HG03378 (cell line): ENCODE data around the gene TMC2.

Experiments
- ATAC-seq: cut with Tn5 transposase; IDR thresholded peaks from one replicate; pipeline ENCODE4 v1.9.1; 2021; ENCODE audit warnings: mild to moderate bottlenecking, moderate library complexity; ENCODE audit not compliant: unreplicated experiment

TMC2 gene

DNA sequence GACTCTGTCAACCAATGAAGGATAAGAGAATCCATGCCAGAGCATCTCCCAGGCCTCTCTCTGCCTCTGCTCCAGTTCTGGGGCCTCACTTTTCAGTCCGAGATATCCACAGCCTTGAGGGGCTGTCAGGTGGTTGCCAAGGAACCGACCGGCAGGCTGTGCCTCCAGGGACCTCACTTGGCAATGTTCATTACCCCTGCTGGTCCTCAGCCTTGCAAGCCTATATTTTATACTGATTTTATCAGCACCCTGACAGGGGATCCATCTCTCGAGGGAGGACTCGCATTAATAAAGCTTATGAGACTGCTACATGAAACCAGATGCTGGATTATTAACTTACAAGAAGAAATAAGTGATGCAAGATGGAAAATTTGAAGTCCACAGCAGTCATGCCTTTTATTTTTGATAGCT is 39.9 kb downstream of the TMC2 start:
- no peak for ATAC-seq

GRCh38 chr20:2578475-2579192 is 42.3 kb downstream of the TMC2 start:
- no peak for ATAC-seq

- ATAC-seq, result no peak
Observed at GRCh38 chr20:2585811-2586210, 49.4 kb downstream of the TMC2 start.

DNA sequence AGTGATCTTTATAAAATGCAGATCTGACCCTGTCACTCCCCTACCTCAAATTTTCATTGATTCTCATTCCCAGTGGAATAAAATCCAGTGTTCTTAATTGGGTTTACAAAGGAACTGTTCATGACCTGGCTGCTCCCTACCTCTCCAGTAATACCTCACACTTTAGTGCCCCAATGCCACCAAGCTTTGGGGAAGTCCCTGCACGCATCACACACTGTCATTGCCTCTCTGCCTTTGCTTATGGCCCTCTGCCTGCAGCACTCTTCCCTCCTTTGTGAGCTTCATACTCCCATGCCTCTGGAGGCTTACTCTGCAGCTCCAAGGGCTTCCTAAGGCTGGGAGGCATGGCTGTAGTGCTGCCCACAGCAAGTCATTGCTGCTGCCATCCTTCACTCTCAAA is 57.4 kb downstream of the TMC2 start:
- no peak for ATAC-seq

GRCh38 chr20:2595076-2595475 is 58.7 kb downstream of the TMC2 start:
- ATAC-seq, result no peak

DNA sequence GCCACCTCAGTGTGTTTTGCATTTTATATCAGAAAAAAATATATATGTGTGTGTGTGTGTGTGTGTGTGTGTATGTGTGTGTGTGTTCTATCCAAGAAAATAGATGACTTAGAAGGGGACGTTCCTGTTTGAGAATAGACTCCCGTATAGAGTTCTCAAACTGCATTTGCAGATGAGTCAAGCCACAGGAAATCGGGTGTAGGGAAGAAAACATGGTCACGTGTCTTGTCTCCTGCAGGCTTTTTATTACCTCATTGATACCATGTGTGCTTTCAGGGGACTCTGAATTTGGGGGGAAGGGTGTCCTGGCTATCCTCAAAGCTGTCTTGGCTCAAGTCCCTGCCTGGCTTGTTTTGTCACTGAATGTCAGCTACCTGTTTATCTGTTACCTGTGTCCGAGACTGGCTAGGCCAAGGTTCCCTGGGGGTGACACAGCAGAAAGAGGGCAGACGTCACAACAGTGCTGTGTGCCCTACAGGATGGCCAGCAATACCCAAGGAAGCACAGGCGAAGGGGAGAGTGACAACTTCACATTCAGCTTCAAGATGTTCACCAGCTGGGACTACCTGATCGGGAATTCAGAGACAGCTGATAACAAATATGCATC is 60.4 kb downstream of the TMC2 start:
- no peak for ATAC-seq

DNA sequence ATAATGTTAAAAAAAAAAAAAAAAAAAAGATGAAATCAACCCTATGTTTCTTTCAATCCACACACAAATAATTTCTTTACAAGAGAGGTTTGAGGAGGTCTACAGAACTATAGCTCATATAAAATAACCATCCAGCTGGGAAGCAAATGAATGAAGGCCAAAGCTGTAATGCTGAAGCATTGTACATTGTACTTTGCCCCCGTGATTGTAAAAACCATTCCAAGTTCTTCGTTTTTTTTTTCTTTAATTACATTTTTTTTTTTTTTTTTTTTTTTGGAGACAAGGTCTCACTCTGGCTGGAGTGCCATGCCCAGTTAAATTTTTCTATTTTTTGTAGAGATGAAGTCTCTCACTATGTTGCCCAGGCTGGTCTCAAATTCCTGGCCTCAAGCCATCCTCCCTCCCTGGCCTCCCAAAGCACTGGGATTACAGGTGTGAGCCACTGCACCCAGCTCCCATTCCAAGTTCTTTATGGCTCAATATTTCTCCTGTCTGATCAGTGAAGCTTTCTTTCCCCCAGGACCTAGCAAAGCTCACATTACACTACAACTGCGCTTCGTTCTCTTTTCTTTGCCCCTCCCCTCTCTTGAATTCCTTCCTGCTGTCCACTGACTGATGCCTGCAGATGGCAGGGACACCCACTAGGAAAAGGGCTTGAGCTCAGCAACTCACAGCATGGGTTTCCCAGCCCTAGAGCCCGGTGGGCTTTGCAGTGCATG is 63.1 kb downstream of the TMC2 start:
- ATAC-seq, result no peak

GRCh38 chr20:2602046-2602735 is 65.8 kb downstream of the TMC2 start:
- no peak for ATAC-seq

- ATAC-seq, result no peak
Observed at GRCh38 chr20:2602746-2603145, 66.4 kb downstream of the TMC2 start.

GRCh38 chr20:2603816-2604505 is 67.6 kb downstream of the TMC2 start:
- ATAC-seq, result no peak

GRCh38 chr20:2604506-2604835 is 68.1 kb downstream of the TMC2 start:
- no peak for ATAC-seq

- ATAC-seq, result no peak
Observed at GRCh38 chr20:2606507-2607006, 70.2 kb downstream of the TMC2 start.

GRCh38 chr20:2610326-2610725 is 74.0 kb downstream of the TMC2 start:
- no peak for ATAC-seq

- ATAC-seq, result no peak
Observed at GRCh38 chr20:2610941-2611720, 74.8 kb downstream of the TMC2 start.

DNA sequence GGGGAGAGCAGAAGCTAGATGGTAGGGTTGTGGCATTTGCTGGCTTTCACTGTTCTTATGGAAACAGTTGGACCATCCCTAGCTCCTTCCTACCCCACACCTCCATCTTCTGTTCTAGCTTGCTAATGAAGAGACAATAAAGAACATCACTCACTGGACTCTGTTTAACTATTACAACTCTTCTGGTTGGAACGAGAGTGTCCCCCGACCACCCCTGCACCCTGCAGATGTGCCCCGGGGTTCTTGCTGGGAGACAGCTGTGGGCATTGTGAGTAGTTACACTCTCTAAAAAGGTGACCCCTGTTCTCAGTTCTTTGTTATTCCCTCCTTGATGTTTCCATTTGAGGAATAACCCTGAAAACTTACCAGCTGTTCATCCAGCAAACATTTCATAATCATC is 75.7 kb downstream of the TMC2 start:
- ATAC-seq, result no peak

GRCh38 chr20:2616634-2617033 is 80.3 kb downstream of the TMC2 start:
- no peak for ATAC-seq

GRCh38 chr20:2617099-2617714 is 80.8 kb downstream of the TMC2 start:
- no peak for ATAC-seq

GRCh38 chr20:2618815-2619214 is 82.4 kb downstream of the TMC2 start:
- no peak for ATAC-seq

- no peak for ATAC-seq
Observed at GRCh38 chr20:2619337-2619736, 83.0 kb downstream of the TMC2 start.
